Measurements from ENCODE around the gene AVEN. TPM values are rescaled to one million over a fixed set of nuclear protein-coding genes. Genes with fewer than 3 reads are reported as not detected.

Gene AVEN
- polyA plus RNA-seq, 4 donors = 15.0 to 20.2 (median 16.7) TPM

DNA sequence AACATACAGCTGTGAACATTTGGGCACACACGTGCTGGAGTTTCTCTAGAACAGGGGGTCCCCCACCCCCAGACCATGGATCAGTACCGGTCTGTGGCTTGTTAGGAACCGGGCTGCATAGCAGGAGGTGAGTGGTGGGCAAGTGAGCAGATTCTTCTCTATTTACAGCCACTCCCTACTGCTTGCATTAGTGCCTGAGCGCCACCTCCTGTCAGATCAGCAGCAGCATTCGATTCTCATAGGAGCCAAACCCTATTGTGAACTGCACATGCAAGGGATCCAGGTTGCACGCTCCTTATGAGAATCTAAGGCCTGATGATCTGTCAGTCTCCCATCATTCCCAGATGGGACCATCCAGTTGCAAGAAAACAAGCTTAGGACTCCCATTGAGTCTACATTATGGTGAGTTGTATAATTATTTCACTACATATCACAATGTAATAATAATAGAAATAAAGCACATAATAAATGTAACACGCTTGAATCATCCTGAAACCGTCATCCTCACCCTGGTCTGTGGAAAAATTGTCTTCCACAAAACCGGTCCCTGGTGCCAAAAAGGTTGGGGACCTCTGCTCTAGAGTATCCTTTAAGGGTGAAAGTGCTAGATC lies 44.9 kb downstream of the AVEN start:
- DNase-seq (ENCODE audit: low read depth in 4 of 4, low spot score in 3 of 4) = no peak

DNA sequence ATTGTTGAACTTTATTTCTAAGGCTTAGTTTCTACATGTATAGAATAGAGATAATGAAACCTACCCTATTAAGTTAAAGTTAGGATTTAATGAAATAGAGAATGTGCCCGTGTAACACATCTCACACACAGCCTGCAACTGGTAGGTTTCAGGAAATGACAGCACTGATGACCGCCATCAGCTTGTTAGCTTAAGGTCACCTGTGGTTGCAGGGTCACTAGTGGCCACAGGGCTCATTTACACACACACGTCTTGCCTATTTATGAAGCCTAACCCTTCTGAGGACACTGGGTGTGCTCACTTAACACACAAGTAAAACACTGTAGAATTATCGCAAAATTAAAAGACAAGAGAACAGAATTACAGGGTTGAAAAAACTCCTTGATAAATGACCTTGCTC lies 50.6 kb downstream of the AVEN start:
- DNase-seq (ENCODE audit: low read depth in 4 of 4, low spot score in 3 of 4) = no peak

DNA sequence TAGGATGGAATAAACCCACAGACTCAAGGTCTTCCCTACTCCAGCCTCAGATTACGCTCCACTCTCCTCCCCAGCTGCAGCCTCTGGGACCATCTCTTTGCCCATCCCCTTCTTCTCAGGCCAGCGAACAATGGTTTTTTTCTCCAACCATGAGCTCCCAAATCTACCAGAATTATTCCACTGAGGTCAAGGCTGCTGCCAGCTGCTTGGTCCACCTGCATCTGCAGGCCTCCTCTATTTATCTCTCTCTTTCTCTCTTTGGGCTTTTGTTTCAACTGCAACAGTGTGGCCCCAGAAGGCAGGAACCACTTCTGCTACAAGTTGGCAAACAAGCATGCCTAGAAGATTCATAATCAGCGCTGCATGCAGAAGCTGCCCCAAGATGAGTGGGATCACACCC lies 51.6 kb downstream of the AVEN start:
- DNase-seq (ENCODE audit: low read depth in 4 of 4, low spot score in 3 of 4) = no peak

DNA sequence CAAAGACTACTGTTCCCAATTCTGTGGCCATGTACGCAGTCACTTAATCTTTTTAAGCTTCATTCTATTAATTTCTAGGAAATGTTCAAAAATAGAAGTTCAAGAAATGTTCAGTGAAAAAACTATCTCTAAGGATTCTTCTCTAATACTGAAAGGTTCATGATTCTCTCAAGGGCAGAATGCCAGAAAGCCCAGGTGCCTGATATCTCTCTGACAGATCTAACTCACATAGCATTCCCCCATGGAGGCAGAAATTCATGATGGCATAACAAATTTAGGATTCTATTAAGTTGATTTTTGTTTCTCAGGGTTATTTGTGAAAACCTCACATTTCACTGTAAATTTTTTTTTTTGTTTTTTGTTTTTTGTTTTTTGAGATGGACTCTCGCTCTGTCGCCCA lies 53.3 kb downstream of the AVEN start:
- DNase-seq (ENCODE audit: low read depth in 4 of 4, low spot score in 3 of 4) = no peak

DNA sequence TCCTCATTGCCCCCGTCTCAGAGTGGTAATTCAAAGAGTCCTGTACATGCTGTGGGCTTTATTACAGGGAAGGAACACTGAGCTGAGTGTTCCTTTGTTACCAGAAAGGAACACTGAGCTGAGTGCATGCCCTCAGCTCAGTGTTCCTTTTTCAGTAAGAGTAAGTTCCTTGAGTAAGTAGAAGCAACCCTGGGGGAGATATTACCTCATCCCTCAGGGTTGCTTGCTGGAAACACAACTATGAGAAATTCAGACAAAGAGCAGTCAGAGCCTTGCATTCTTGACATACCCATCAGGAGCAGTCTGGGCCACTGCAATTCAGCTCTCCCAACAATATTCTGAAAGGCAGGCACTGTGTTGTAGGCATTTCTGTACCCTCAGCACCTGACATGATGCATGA lies 53.7 kb downstream of the AVEN start:
- DNase-seq (ENCODE audit: low read depth in 4 of 4, low spot score in 3 of 4) = no peak

DNA sequence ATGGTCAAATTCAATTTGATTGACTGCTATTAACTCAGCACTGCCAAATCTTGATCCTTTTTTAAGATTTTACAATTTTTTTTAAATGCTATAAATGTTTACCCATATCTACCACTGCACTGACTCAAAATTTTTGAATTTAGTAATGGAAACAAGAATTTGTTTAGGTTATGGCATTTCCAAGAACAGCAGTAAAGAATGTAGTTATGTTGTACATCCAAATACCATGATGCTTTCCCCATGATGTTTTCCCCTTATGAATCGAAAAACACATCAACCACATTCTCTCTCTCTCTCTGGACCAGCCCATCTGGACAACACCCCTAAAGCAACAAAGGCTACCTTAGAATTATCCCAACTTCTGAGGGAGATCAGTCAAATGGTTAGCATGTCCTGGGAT lies 56.5 kb downstream of the AVEN start:
- DNase-seq (ENCODE audit: low read depth in 4 of 4, low spot score in 3 of 4) = no peak

DNA sequence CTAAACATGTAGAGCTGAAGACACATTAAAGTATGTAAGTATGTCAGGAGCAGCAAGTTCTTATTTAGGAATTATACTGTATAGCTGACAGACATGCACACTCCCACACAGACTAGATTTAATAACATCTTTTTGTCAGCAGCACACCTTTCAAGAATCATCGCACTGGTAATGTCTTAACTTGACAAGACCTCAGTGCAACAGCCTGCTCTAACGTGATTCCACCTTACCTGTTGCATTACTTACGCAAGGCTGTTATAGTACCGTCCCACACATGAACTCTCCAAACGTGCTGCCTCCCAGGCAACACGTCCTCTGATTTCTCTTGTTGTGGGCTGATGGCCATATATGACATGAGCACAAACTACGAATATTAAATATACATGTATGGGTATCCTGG lies 58.8 kb downstream of the AVEN start:
- no peak for DNase-seq (ENCODE audit: low read depth in 4 of 4, low spot score in 3 of 4)

DNA sequence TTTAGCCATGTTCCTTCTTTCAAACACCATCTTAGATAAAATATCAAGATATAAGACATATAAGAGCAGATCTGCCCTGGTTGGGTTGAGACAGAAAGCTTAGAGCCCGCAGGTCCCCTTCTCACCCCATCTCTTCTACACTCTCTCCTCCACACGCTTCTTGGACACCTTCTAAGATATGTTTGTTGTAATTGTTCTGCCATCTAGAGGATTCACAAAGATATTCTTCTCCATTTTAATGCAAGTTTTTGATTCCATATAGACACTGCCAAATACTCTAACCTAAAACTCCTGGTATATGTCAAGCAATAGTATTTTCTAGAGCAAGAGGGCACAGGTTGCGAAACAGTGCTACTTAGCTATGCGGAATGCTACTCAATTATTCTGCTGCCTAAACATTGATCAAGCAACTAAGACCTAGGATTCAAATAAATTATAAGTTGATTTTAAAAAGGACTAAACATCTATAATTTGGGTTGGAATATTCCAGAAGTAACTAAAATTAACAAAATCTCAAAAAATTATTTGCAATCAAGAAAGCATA lies 63.9 kb downstream of the AVEN start:
- no peak for DNase-seq (ENCODE audit: low read depth in 4 of 4, low spot score in 3 of 4)

DNA sequence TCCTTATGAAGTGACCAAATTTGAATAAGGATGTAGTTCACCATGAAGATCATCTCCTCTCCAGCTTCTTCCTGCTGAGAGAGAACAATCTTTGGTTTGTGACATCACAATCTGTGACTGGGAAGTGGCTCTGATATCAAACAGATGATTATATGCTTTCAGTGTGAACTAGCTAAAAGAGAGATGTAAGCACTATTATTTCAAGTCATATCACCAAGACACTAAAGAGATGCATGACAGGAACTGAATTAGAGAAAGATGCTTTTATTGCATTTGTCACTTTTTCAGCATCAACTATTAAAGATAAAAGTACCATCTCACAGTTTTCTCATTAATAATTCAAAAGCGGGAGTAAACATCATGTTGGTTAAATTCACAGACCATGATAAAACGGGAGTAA lies 67.2 kb downstream of the AVEN start:
- no peak for DNase-seq (ENCODE audit: low read depth in 4 of 4, low spot score in 3 of 4)

DNA sequence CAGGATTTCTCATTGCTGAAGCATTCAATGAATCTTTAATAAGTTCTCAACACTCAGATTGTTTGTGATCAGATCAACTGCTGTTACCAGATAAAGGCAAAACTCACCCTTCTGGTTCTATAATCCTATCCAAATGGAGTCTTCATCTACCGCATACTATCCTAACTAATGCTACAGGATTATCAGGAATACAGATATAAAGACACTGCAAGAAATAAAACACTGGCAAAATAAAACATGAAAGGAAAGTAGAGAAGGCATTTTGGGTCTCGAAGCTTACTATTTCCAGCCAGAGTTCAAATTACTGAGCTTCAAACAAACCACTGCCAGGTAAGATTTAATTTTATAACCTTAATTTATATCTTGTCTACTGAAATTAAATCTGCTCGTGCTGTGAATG lies 70.2 kb downstream of the AVEN start:
- no peak for DNase-seq (ENCODE audit: low read depth in 4 of 4, low spot score in 3 of 4)

DNA sequence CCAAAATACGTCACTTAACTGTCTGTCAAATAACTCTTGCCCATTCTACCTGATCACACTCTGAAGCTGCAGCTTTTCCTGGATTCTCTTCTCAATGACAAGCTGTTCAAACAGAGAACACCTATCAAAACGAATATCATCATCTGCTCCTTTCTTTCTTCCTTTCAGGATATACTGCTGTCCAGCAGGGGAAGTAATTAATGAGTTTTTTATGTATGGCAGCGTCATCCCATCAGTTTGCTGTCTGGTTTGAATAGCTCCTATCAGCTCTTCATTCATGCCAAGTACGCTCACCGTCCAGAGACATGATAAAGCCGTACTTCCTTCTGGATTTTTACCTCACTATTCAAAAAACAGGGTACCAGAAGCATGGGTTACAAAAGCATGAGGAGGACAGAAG lies 70.8 kb downstream of the AVEN start, which contains the start of gene CHRM5:
Gene CHRM5 (plus strand): TSS at position 274 of the 400 bp plus-strand sequence. CDS start 94,221 bp downstream, outside the sequence.
- DNase-seq (ENCODE audit: low read depth in 4 of 4, low spot score in 3 of 4) = no peak

DNA sequence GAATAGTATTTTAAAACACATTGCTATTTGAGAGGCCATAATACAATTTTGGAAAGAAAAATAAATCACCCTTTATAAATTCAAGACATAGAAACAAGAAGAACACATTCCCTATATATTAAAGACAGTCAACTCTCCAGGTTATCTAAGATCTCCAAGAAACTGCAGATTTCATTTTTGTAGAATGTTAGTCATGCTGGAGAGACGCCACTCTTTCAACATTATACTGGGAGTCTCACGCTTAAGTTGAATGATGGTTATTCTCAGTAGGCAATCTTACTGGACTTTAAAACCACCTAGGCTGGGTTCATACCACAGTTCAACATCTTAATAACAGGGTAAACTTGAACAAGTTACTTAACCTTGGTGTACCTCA lies 74.4 kb downstream of the AVEN start:
- no peak for DNase-seq (ENCODE audit: low read depth in 4 of 4, low spot score in 3 of 4)

DNA sequence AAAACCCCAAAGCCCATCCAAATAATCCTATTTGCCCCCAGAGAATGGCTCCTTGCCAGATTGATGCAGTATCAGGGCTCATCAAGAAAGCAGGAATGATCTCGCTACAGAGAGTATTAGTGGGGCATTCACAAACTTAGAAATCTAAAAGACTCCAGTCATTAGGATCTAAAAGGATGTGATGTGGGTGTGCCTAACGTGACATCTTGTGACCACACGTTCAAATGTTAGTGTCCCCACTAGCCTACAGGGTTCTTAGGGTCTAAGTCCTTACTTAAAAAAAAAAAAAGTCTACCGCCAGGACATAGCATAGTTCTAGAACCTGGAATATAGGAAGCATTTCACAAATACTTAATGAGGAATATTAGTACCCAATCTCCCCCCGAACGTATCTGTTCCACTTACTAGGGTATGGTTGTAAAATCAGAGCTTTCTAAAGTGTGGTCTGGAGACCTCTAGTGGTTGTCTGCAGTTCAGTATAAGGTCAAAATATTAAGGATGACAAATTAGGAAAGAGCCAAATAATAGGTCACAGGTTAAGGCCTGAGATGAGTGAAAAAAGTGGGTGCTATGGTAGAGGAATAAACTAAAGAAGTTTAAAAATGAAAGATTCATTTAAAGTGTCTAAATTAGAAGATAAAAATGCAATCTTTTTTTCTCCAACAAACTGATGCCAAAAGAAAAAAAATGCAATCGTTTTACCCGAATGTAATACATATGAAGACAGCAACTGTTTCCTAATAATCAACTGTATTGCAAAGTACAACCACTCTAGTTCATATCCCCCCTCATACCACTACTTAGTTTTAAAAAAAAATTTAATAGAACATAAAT lies 75.0 kb downstream of the AVEN start:
- DNase-seq (ENCODE audit: low read depth in 4 of 4, low spot score in 3 of 4) = no peak

DNA sequence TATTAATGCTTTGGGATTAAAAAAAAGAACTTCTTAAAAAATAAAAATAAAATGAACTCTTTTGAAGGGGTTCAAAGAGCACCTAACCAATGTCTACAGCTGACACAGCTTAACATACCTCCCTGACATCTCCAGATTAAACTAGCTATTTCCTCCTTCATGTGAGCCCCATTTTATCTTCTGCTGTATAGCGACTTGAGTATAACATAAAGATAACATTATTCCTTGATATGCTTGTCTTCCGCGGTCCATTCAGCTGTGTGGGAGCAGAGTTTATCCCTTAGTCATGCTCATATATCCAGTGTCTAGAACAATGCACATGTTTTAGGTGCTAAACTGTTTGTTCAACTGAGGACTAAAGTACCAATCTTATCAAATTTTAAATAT lies 78.5 kb downstream of the AVEN start:
- no peak for DNase-seq (ENCODE audit: low read depth in 4 of 4, low spot score in 3 of 4)

DNA sequence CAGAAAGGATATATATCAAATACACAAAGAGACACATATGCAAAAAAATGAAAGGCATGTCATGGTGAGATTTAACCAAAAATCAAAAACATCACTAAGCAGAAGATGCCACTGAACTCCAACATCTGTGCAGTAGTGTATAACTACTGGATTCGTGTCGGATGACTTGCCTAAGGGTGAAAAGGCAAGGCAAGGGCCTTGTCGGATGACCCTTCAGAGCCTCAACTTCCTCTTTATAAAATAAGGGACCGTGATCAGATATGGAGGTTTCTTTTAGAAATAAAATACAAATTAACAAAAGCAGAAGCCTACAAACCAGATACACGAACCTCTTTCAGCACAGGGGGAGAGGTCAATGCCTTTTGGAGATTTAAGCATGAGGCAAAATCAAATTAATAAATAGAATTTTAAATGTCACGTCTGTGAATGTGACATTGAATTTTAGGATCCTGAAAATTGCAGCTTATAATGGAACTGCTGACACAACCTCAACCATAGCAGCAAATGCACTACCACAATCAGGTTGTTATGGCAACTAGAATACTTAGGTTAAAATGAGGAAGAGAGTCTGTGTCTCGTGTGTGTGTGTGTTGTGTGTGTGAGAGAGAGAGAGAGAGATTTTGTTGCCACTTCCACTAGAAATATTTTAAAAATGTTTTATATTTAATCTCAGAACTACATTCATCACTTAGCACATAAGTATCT lies 79.0 kb downstream of the AVEN start:
- DNase-seq (ENCODE audit: low read depth in 4 of 4, low spot score in 3 of 4) = no peak

DNA sequence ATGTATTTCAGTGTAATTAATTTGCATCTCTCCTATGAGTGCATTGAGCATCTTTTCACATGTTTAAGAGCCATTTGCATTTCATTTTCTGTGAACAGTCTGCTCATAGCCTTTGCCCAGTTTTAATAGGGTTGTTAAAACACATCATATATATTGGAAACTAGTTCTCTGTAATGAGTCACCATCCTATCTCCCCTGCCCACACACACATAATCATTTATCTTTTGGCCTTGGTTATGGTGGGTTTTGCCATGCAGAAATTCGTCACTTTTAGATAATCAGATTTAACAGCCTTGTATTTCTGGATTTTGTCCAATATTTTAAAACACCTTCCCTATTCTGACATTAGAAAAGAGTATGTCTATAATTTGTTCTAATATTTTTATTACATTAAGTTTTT lies 82.6 kb downstream of the AVEN start:
- no peak for DNase-seq (ENCODE audit: low read depth in 4 of 4, low spot score in 3 of 4)

DNA sequence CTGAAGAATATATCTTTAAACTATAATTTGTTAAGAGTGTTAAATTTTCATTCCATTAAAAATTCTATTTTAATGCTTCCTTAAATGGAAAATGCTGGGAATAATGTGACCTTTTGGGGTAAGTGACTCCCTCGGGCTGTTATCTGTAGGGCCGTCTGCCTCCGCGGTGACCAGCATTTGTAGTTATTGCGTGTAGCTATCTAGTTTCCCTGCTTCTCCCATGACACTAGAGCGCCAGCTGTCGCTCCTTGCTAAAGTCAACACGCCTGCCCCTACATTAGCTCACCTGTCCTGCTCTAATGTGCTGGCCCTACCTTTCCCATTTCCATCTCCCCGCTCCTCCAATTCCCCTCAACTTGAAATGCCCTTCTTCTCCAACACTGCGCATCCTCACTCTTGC lies 83.1 kb downstream of the AVEN start:
- no peak for DNase-seq (ENCODE audit: low read depth in 4 of 4, low spot score in 3 of 4)

DNA sequence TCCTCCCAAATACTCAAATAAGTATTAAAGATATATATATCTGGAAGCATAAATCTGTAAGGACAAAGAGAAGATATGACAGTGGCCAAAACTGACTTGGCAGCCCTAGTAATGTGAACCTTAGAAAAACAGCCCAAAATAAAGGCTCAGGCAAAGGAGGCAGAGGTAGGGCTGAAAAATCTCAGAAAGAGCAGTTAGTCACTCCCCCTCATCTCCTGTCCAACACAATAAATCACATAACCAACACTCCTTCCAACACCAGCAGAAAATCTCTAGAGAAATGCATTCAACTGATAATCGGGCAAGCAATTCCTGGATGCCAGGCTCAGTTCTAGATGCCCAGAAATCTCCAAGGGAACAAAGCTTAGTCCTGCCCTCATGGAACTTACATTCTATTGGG lies 92.9 kb downstream of the AVEN start:
- DNase-seq (ENCODE audit: low read depth in 4 of 4, low spot score in 3 of 4) = peak in 1 of 4 donors; percentile 47

DNA sequence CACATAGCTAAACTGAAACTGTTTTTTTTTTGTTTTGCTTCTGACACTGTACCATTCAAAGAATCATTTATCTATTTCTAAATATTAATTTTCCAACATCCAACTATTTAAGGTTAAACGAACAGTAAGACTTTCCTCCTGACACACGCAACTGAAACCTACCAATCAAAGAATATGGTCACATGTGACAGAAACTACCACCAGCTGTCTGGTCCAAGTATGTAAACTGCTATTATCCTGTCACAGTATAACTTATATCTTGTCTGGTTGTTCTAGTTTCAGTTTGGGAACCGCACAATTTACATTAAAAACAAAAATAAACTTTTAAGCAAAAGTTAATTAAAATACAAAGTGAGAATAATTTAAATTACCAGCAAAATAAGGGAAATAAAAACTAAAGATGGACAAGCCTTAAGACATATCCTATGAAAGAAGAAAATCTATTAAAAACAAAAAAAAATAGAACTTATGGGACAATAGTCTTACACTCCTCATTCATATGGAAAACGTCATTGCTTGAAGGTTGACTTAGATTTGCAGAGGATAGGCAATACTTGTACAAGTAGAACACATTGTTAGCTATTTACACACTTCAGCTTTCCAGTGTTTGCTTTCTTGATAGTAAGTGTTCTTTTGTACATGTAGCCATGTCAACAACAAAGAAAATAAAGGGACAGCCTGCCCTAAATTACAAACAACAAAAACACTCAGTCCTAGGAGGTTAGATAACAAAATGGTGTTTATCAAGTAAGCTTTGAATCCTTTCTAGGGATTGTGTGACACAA lies 97.5 kb downstream of the AVEN start:
- no peak for DNase-seq (ENCODE audit: low read depth in 4 of 4, low spot score in 3 of 4)

DNA sequence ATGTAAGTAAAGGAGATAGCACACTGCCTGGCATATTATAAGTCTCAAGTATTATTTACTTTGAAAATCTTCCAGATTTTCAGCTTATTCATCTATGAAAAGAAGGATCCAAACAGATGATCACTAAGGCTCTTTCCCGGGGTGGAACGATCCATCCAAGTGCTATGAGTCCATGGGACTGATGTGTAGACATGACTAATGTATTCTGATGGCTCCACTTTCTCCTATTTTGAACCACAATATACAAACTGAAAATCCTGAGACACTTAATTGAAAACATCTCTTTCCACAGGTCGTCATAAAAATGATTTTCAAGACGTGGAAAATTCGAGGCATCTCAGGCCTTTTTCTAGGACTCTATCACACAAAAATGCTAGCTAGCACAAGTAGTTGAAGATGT lies 104.1 kb downstream of the AVEN start:
- no peak for DNase-seq (ENCODE audit: low read depth in 4 of 4, low spot score in 3 of 4)

DNA sequence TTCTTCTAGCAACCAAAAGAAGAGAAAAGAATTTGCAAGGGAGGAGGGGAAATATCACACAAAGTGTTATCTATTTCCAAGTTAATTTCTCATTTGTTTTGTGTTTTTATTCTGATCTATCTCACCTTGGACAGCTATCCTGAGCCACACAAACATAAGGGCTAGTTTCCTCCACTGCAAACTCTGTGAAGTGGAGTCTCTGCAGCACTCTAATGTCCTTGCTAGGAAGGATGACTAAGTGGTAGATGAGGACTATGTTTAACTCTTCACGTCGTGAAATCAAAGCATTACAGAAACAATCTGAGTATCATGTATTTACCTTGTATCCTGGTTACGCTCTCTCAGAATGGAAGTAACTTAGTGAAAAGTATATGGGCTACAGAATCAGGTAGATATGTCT lies 104.6 kb downstream of the AVEN start:
- no peak for DNase-seq (ENCODE audit: low read depth in 4 of 4, low spot score in 3 of 4)
